Fibroblast of skin of scalp (primary cell): ENCODE data around the gene ATP10B.
"Not testable (repeated sequence)": the region's sequence is repeated elsewhere in the genome, so short reads cannot be mapped to it uniquely, and the experiment has no call there.

Experiments used
- DNase-seq: peaks from one replicate; pipeline ENCODE4 v3.0.0-alpha.2; 2013

Gene ATP10B

GRCh38 chr5:160812996-160813395 is 39.0 kb downstream of the ATP10B start:
- not testable (repeated sequence) for DNase-seq

- DNase-seq = no peak
Observed at GRCh38 chr5:160805376-160805775, 46.6 kb downstream of the ATP10B start.

DNA sequence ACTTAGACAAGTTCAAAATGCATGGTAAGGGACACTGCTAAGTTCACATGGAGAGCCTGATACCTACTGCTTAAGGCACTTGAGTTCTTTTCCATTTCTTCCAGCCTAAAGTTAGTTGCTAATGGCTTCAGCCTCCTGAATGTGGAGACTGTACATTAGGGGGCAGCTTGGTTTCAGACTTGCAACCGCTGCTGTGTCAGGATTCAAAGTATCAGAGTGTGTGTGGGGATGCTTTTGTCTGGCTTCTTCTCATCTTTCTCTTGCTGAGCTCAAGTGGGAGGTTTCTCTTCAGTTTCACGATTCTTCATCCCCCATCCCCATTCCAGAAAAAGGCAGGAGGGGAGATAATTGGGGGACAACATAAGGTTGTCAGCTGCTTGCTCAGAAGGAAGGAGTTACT is 49.4 kb downstream of the ATP10B start:
- no peak for DNase-seq

- DNase-seq = no peak
Observed at GRCh38 chr5:160800375-160801275, 51.4 kb downstream of the ATP10B start.

DNA sequence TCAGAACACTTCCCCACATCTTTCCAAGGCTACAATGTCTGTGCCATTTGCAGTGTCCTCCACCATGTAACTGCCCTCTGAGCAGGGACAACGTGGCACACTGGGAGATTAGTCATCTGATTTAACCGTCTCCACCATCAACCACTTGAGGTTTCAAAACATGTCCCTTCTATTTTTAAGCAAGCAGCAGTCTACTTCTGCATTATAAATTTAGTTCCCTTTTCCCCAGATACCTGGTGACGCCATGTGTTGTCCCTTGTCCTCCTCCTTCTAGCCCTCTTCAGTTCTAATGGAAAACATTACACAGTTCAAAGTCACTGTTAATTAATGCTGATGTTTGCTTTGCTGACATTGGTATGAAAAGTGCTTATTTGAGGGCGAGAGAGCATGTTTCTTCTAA is 52.8 kb downstream of the ATP10B start:
- no peak for DNase-seq

- DNase-seq = no peak
Observed at GRCh38 chr5:160797020-160797419, 55.0 kb downstream of the ATP10B start.

GRCh38 chr5:160793530-160793899 is 58.5 kb downstream of the ATP10B start:
- DNase-seq = no peak

GRCh38 chr5:160792732-160793529 is 59.1 kb downstream of the ATP10B start:
- no peak for DNase-seq

GRCh38 chr5:160792281-160792680 is 59.7 kb downstream of the ATP10B start:
- DNase-seq = no peak

DNA sequence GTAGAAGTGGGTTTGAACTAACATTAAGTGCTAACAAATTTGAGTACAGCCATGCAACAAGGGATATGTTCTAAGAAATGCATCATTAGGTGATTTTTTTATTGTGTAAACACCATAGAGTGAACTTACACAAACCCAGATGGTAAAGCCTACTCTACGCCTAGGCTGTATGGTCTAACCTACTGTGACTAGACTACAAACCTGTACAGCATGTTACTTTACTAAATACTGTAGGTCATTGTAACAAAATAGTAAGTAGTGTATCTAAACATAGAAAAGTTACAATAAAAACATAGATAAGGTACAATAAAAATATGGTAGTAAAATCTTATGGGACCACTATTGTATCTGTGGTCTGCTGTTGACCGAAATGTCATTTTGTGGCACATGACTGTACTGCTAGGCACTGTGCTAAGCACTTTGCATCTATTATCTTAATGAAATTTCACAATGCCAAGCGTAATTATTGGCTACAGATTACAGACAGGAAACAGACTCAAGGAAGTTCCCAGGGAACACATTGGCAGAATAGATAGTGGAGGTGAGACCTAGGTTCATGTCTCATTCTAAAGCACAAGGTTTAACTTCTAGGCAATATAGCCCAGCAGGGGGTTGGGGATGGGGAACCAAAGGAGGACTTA is 62.7 kb downstream of the ATP10B start:
- DNase-seq = no peak

GRCh38 chr5:160788102-160788660 is 63.8 kb downstream of the ATP10B start:
- DNase-seq = no peak

- no peak for DNase-seq
Observed at GRCh38 chr5:160787240-160787639, 64.8 kb downstream of the ATP10B start.

- DNase-seq = no peak
Observed at GRCh38 chr5:160774666-160775315, 77.2 kb downstream of the ATP10B start.

DNA sequence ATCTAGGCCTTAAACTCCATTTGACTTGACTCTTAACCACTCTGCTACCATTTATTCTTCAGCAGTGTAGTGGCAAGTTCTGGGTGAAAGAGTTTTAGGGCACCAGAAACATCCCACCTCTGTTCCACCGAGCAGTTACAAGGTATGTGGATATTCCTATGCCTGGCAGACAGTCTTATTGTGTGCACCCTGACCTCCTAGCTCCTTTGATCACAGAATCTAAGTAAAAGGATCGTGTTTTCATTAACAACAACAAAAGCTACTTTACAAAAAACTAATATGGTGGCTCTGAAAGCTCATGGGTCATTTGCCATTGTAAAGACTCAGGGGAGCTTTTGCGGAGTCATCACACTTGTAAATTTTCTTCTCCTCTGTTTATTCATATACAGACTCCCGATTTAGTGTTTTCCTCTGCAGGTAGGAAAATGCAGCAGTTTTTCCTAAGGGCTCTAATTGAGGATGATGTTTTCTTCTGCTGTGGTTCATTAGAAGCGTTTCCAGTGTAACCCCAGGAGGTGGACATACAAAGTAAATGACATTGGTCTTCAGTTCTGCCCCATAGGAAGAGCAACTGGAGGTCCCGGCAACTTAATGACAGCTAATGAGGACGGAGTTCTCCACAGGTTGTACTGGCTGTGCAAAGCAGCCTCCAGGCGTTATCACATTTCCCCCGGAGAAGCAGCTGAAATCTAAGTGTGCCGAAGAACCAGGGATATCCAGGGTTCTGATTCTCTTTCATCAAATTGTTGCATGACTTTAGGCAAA is 78.2 kb downstream of the ATP10B start:
- no peak for DNase-seq

DNA sequence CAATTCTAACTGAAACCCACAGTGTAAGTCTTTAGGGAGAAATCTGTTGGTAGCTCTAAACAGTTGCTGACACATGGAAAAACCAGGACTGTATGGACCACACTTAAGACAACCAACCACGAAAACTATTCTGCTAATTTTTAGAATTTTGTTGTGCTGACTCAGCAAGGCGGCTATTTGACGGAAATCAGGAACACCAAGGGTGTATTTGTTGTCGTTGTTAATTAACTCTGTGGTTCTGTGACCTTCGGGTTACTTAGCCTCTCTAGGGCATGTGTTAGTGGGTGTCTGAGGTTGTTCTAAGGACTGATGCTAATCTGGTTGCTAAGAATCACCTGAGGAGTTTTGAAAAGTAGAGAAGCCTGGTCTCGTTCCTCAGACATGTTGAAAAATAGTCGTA is 79.2 kb downstream of the ATP10B start:
- no peak for DNase-seq

DNA sequence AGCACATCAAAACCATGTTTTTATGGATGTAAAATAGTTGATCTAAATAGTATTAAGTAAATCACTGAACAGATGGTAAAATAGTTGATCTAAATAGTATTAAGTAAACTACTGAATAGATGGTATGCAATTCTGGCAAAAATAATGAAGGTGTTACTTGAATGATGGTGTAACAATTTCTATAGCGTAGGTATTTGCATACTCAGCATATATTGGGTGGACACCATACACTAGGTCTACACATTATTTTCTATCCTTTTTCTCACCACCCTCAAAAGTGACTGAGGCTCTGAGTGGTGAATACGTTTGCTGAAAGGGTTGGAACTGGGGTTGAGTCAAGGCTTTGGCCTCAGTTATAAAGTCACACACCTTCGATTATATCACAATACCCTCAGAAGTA is 81.3 kb downstream of the ATP10B start:
- no peak for DNase-seq

DNA sequence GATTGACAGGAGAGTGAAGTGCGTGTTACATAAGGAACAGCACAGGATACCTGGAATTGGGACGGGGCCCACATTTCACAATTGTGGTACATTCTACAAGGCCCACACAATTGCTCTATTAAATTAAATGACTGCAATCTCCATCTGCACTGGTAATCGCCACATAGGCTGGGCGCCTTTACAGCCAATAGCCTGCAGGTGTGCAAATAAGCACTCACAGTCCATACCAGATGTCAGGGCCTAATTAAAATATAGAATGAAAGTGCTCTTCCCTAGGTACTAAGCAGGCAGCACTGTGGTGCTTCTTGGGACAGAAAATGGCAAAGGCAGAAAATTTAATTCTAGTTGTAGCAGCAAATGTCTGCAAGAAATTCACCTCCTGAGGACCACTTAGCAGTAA is 82.7 kb downstream of the ATP10B start:
- no peak for DNase-seq

DNA sequence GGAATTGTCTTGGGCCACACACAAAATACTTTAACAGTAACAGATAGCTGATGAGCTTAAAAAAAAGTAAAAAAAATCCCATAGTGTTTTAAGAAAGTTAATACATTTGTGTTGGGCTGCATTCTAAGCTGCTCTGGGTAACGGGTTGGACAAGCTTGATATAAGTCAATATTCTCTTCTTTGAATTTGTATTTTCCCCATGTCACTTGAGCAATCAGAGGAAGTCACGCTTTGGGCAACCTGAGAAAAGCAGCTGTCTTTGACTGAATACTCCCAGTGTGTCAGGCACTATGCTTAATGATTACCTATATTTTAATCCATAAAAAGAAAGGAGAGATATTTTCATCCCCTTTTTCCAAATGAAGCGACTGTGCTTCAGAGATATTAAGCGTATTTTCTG is 84.9 kb downstream of the ATP10B start:
- no peak for DNase-seq

DNA sequence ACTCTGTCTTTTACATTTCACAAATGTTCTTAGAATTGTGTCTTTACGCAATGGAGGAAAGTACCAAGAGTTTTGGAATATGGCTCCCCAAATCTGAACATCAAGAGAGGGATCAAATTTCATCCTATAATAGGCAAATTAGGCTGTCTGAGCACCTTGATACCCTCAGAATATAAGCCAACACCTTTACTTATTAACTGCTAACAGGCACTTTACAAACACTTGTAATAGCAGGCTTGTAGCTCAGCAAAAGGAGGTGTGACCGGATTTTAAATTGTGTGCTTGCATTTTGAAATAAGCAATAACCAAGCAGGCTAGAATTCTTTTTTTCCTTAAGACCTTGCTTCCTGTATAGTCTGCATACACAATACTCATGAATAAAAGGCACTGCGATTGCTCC is 92.0 kb downstream of the ATP10B start:
- no peak for DNase-seq

DNA sequence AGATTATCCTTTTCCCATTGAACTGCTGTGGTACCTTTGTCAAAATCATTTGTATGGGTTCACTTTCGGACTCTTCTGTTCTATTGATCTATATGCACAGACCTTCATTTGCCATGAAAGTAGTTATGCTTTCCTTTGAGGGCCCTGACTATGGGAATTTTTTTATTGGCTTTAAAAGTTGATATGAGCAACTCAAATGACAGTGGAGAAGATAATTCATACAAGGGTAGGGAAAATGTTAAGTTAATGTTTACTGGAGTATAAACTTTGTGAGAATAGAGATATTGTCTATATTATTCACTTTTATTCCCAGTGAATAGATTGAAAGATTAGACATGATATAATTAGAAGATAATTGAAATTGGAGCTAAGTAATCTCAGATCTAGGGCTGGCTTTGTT is 94.8 kb downstream of the ATP10B start:
- DNase-seq = no peak

DNA sequence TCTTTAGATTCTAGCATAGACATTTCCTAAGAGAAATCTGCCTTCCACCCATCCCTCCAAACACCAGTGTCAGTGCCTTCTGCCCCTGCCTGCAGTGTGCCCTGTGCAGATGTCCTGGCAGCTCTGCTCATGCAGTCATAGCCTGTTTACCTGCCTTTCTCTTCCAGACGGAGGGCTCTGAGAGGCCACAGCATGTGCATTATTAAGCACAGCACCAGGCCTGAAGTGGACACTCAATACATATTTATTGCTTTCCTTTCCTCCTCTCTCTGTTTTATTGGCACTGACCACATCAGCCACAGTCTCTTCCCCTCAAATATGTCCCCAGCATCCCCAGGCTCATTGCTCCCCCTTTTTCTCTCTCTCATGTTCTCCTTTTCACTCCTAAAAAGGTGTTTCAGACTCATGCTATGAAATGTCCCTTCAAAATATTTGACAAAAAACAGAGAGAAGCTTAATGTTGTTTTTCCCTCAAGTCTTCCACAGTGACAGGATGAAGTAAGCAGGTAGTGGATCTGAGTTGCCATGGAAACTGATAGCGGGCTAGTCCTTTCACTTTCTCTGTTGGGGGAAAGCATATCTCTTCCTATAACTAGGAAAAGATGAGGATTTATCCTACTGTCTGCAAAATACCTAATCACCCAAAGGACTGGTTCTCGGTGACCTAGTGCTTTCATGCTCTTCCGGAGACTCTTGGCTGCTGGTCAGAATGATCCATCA is 100.9 kb downstream of the ATP10B start:
- DNase-seq = no peak
